CD4-positive, alpha-beta T cell treated with Interleukin-21 for 1 hour (primary cell): ENCODE measurements around the gene POLD2.

Experiments used
- DNase-seq: peaks from one replicate; pipeline ENCODE4 v3.0.0-alpha.2; 2020

The POLD2 gene

DNA sequence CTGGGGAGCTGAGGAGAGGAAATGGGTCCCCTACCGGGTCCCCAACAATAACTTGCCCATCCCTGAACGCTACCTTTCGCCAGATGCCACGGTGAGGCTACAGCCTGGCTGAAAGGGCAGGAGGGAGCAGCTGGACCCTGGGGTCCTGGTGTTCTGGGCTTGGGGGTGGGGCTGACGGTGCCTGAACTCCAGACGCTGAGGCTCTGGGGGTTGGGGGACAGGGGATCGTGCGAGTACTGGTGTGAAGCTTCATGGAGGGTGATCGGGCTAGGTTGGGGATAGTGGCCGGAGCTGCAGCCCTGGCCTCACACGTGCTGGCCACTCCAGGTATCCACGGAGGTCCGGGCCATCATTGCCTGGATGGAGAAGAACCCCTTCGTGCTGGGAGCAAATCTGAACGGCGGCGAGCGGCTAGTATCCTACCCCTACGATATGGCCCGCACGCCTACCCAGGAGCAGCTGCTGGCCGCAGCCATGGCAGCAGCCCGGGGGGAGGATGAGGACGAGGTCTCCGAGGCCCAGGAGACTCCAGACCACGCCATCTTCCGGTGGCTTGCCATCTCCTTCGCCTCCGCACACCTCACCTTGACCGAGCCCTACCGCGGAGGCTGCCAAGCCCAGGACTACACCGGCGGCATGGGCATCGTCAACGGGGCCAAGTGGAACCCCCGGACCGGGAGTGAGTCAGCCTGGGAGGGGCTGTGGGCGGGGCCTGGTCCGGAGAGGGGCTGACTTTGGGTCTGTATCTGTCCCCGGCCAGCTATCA, 10.9 kb downstream of the POLD2 start:
- no peak for DNase-seq

- DNase-seq, result no peak
Measured at GRCh38 chr7:44111761-44112160, 11.6 kb downstream of the POLD2 start.

GRCh38 chr7:44110719-44111635, 12.4 kb downstream of the POLD2 start:
- DNase-seq, result no peak

DNA sequence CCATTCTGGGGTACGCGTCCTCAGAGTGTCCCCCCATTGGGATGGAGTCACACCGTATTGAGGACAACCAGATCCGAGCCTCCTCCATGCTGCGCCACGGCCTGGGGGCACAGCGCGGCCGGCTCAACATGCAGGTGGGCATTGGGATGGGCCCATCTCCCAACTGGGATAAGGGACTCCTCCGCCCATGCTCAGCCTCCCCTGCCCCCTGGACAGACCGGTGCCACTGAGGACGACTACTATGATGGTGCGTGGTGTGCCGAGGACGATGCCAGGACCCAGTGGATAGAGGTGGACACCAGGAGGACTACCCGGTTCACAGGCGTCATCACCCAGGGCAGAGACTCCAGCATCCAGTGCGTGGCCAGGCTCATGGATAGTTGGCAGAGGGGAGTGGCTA, 13.4 kb downstream of the POLD2 start:
- no peak for DNase-seq

DNA sequence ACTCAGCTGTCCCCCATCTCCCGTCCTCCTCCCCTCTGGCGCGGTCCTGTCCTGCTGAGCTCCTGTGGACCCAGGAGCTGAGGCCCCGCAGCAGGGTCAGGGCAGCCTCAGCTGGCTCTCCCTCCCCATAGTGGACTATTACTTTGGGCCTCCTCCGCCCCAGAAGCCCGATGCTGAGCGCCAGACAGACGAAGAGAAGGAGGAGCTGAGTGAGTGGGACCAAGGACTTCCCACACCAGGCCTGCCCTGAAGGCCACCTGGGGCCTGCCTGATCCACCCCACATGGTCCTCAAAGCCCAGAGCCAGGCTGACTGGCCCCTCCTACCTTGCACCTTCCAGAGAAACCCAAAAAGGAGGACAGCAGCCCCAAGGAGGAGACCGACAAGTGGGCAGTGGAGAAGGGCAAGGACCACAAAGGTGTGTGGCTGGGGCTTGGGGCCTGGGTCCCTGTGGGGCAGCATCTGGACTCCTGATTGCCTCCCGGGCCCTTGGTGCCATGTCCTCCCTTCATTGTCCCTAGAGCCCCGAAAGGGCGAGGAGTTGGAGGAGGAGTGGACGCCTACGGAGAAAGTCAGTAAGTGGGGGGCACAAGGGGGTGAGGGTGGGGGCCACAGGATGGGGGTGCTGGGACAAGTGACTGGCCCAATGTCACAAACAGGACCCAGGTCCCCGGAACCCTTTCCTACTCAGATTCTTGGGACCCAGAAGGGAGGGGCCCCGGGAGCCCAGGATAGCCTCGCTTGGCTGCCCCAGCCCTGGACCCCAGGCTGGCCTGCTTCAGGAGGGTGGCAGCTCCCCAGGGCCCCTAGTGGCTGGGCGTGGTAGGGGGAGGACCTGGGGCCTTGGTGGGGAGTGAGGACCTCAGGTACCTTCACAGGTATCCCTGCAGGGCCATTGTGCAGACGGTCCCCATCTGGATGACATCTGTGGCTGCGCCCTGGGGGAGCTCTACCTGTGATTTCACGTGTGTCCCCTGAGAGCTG, 14.3 kb downstream of the POLD2 start:
- DNase-seq, result no peak

DNA sequence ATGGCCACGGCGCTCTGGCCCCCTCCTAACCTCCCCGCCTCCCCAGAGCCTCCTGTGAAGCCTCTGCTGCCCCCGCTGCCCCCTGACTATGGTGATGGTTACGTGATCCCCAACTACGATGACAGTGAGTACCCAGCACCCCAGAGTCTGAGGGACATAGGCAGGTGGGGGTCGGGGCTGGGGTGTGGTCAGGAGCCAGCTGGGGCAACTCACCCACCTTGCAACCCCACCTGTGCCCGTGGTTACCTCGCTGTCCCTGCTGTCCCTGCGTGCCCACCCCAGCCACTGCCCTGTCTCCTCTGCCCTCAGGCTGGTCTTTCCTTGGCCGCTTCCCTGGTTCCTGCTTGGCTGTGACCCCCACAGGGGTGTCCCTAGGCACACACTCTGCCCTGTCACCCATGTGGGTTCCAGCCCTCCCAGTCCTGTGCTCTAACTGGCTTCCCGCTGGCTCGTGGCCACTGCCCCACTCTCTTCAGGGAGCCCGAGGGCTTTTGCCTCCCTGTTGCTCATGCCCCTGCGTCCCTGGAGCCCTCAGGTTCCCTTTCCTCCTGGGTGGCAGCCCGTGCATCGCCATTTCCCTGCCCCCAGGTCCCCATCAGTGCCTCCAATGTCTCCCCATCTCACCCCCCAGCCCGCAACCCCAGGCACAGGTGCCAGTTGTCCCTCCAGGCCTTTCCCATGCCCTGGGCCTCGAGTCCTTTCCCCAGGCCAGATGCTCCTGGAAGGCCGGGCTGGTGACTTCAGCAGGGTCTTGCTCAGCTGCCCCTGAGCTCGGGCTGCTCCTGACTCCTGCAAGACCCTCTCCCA, 15.2 kb downstream of the POLD2 start:
- no peak for DNase-seq

DNA sequence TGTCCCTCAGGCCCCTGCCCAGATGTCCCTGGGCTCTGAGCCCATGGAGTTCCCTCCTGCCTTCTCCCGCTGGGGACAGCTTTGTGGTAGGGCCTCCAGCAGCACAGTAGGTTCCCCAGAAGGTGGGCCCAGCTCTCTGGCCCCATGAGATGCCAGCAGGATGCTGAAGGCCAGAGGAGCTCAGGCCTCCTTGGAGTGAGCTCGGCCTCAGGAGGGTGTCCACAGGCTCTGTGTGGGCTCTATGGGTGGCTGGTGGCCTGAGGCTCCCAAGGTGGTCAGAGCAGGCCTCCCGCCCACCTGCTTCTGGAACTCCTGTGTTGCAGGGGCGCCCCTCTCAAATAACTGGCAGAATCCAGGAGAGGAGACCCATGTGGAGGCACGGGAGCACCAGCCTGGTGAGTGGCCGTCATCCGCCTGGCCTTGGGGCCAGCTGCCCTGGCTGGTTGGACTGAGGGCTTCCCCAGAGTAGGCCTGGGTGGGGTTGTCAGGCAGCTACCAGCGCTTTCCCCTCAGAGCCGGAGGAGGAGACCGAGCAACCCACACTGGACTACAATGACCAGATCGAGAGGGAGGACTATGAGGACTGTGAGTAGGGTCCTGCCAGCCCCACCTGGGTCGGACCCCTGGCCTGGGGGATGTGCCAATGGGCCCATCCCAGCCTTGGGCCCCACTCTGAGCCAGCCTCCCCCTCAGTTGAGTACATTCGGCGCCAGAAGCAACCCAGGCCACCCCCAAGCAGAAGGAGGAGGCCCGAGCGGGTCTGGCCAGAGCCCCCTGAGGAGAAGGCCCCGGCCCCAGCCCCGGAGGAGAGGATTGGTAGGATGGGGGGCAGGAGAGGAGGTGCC, 16.0 kb downstream of the POLD2 start:
- no peak for DNase-seq

GRCh38 chr7:44106311-44107065, 16.9 kb downstream of the POLD2 start:
- DNase-seq, result no peak

DNA sequence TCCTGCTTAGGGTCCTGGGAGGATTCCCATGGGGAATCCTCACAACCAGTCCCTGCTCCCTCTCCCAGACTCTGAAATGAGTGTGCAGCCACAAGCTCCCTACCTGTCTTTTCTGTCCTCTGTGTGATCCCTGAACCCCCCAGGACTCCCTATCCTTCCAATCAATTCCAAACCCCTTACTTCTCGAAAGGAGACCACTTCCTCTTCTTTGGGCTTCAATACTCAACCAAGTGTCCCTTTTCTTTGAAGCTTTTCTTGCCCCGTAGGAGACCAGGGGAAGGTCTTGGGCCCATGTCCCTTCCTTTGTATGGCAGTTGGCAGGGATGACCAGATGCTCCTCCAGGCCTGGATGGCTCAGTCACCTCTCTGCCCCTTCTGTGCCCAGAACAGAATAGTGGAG, 17.5 kb downstream of the POLD2 start:
- DNase-seq, result no peak

- no peak for DNase-seq
Measured at GRCh38 chr7:44104860-44105771, 18.2 kb downstream of the POLD2 start.

DNA sequence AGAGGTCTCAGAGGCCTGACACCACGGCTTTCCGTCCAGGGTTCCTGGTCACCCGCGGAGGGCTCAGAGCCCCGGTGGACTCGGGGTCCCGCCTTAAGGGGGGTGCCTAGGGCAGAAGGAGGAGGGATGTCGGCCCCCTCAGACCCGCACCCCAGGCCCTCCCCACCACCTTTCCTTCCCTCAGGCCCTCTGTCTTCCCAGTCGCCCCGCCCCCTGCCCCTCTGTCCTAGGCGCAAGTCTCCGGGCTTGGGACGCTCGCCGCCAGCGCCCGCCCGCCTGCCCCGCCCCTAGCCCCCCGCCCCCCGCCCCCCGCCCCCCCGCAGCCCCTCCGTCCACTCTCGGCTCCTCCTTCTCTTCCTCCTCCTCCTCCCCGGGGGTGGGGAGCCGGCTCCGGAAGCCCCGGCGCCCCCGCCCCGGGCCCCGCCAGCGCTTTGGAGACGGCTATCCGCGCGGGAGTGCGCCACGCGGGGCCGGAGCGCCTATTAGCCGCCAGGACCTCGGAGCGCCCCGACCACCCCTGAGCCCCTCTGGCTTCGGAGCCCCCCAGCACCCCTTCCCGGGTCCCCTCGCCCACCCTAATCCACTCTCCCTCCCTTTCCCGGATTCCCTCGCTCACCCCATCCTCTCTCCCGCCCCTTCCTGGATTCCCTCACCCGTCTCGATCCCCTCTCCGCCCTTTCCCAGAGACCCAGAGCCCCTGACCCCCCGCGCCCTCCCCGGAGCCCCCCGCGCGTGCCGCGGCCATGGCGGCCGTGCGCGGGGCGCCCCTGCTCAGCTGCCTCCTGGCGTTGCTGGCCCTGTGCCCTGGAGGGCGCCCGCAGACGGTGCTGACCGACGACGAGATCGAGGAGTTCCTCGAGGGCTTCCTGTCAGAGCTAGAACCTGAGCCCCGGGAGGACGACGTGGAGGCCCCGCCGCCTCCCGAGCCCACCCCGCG, 19.2 kb downstream of the POLD2 start, which contains the start of gene AEBP1:
Gene AEBP1, plus strand, starts transcription at position 423 of the 937 bp plus-strand sequence. Its CDS starts 321 bp downstream, at position 744.
- DNase-seq, result peak; percentile 25

DNA sequence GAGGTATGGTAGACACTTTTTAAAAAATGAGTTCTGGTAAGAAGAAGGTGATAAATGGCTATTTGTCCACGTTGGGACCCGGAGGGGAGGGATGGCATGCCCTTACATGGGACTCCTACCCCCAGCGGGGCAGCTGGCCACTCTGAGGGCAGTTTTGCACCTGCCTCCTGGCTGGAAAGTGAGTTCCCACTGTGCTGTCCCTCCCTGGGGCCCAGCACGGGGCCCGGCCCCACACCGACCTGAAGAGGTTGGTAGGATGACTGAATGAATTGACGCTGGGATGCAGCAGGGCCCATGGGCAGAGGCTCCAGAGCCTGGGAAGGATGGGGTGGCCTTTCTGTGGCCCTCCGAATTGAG, 19.8 kb downstream of the POLD2 start:
- DNase-seq, result no peak

GRCh38 chr7:44102846-44103565, 20.3 kb downstream of the POLD2 start:
- no peak for DNase-seq

DNA sequence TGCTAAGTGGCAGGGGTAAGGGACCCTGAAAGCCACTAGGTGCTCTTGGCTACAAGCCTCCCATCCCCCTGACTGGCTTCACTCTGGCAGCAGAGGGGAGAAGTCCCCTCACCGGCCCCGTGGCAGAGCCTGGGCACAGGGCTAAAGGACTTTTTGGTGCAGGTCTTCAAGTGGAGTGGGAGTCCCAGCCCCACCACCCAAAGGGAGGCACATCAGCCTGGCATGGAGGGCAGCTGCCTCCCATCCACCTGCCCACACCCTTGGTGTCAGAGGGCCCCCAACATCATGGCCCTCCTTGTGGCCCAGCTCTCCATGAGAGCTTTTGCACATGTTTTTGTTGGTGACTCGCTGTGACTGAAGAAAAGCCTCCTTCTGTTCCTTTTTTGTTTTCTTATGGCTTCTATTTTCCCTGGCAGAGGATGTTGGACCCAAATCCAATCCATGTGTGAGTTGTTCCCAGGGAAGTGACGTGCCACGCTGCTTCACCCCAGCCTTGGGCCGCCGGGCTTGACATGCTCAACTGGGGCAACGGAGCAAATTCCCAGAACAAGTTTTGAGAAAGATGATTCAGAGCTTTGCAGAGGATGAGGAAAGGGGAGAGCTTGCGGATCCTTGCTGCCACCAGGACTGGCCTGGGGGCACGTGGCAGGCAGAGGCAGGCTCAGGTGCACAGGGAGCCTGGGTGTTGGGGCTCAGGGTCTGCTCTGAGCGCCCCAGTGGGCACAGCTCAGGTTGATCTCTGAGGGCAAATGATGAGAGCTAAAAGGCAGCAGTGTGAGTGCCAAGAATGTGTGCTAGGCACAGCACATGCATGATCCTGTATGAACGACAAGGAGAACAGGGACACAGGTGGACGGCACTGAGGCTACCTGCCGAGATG, 21.1 kb downstream of the POLD2 start:
- DNase-seq, result no peak

- no peak for DNase-seq
Measured at GRCh38 chr7:44101303-44101965, 21.9 kb downstream of the POLD2 start.
